Choroid plexus epithelial cell (primary cell): ENCODE data around the gene RPS6KA1.
A peak's percentile ranks its signal among the peaks of the same experiment; 100 is the strongest.

Experiments
- DNase-seq: peaks from one replicate; pipeline ENCODE4 v3.0.0-alpha.2; 2010; ENCODE audit warnings: low read depth
- H3K4me3 ChIP-seq: 2 replicates; pipeline ENCODE4 v1.5.1; 2011; ENCODE audit warnings: low read depth, mild to moderate bottlenecking, control low read depth, low read length, moderate library complexity
- CTCF ChIP-seq: conservative IDR thresholded peaks from 2 replicates; pipeline ENCODE4 v1.5.1; 2011; ENCODE audit warnings: low read depth, mild to moderate bottlenecking, control low read depth, inconsistent platforms, low read length, moderate library complexity

RPS6KA1 gene

GRCh38 chr1:26560403-26560780, 30.8 kb downstream of the RPS6KA1 start:
- no peak for DNase-seq
- TF ChIP-seq CTCF, result no peak
- H3K4me3 ChIP-seq, result no peak overlapping the region

GRCh38 chr1:26570287-26570686, 40.7 kb downstream of the RPS6KA1 start:
- no peak overlapping the region for H3K4me3 ChIP-seq
- TF ChIP-seq CTCF, result no peak
- DNase-seq, result peak; percentile 41

GRCh38 chr1:26571381-26571780, 41.8 kb downstream of the RPS6KA1 start:
- no peak for DNase-seq
- H3K4me3 ChIP-seq, result no peak overlapping the region
- no peak for TF ChIP-seq CTCF

GRCh38 chr1:26574018-26574417, 44.5 kb downstream of the RPS6KA1 start:
- TF ChIP-seq CTCF, result no peak
- no peak overlapping the region for H3K4me3 ChIP-seq
- no peak for DNase-seq

GRCh38 chr1:26574719-26575251, 45.2 kb downstream of the RPS6KA1 start:
- TF ChIP-seq CTCF, result no peak
- DNase-seq, result peak; percentile 36
- no peak overlapping the region for H3K4me3 ChIP-seq

- no peak overlapping the region for H3K4me3 ChIP-seq
- no peak for TF ChIP-seq CTCF
- DNase-seq, result no peak
Observed at GRCh38 chr1:26575348-26575747, 45.8 kb downstream of the RPS6KA1 start.

- no peak for TF ChIP-seq CTCF
- no peak overlapping the region for H3K4me3 ChIP-seq
- DNase-seq, result no peak
Observed at GRCh38 chr1:26578167-26578566, 48.6 kb downstream of the RPS6KA1 start.
